ENCODE measurements around the gene PDCD1LG2.

- TF ChIP-seq CTCF (IDR thresholded peaks at IDR 0.05) = no peak
- no peak for TF ChIP-seq POLR2A (IDR thresholded peaks at IDR 0.05)
These were observed 83.6 kb downstream of the PDCD1LG2 start for GRCh38 chr9:5593904-5594303.
